Measurements from ENCODE around the gene LTBP2.

GRCh38 chr14:74465335-74465734 is 146.7 kb downstream of the LTBP2 start:
- no peak for TF ChIP-seq NCOA2 (CRISPR knock-in tag; IDR thresholded peaks at IDR 0.05)
- TF ChIP-seq SIN3A (IDR thresholded peaks at IDR 0.05; ENCODE audit: borderline replicate concordance, low read depth, low read length): no peak
- TF ChIP-seq TCF7 (IDR thresholded peaks at IDR 0.05; ENCODE audit: low read depth): no peak

Data from HepG2 (cell line).